Gastrocnemius medialis (tissue), 4 donors: ENCODE data around the gene EIF1AD. TPM values are rescaled to one million over a fixed set of nuclear protein-coding genes. Genes with fewer than 3 reads are reported as not detected.
"Not testable (repeated sequence)": the region's sequence is repeated elsewhere in the genome, so short reads cannot be mapped to it uniquely, and the experiment has no call there.

ENCODE experiments used
- ATAC-seq, 2 donors: fragments of 150-250 bp; one replicate each; pipeline ENCODE4 v1.9.1; 2016
- DNase-seq, 2 donors: peaks; one replicate each; pipeline ENCODE4 v3.0.0-alpha.2; 2019
- H3K27ac ChIP-seq, 4 donors: fragments of 200-600 bp; sonication (generic); 1 replicate in 1 of 4; 2 replicates in 3 of 4; pipeline ENCODE4 v1.5.1; 2016 to 2018; ENCODE audit warnings: mild to moderate bottlenecking in 2 of 4, moderate library complexity in 1 of 4
- H3K27me3 ChIP-seq, 3 donors: fragments of 200-600 bp; sonication (generic) in 2 of 3; 1 replicate in 1 of 3; 2 replicates in 2 of 3; pipeline versions ENCODE4 v1.5.1 to v1.6.0; 2016 to 2019; ENCODE audit warnings: mild to moderate bottlenecking in 1 of 3, moderate library complexity in 1 of 3
- H3K36me3 ChIP-seq, 2 donors: fragments of 200-600 bp; sonication (generic) in 1 of 2; one replicate each; pipeline ENCODE4 v1.5.1; 2017 to 2018
- H3K4me1 ChIP-seq, 2 donors: fragments of 200-600 bp; sonication (generic) in 1 of 2; one replicate each; pipeline ENCODE4 v1.5.1; 2016 to 2017; ENCODE audit warnings: mild to moderate bottlenecking in 2 of 2
- H3K4me3 ChIP-seq, 4 donors: fragments of 200-600 bp; sonication (generic) in 3 of 4; 1 replicate in 1 of 4; 2 replicates in 3 of 4; pipeline ENCODE4 v1.5.1; 2016 to 2019; ENCODE audit warnings: mild to moderate bottlenecking in 2 of 4
- H3K9me3 ChIP-seq, 3 donors: fragments of 200-600 bp; sonication (generic) in 2 of 3; 1 replicate in 1 of 3; 2 replicates in 2 of 3; pipeline ENCODE4 v1.5.1; 2016 to 2019
- CTCF ChIP-seq, 5 experiments: fragments of 450-650 bp in 3 of 5; fragments of 200-600 bp in 2 of 5; sonication (generic) in 2 of 5; IDR thresholded peaks in 4 of 5; conservative IDR thresholded peaks in 1 of 5; 1 replicate in 4 of 5; 2 replicates in 1 of 5; pipeline ENCODE4 v1.5.1; 2016 to 2019; ENCODE audit warnings: antibody characterized with exemption in 5 of 5, mild to moderate bottlenecking in 3 of 5, moderate library complexity in 3 of 5
- POLR2A ChIP-seq, 2 donors: fragments of 450-650 bp; IDR thresholded peaks; one replicate each; pipeline ENCODE4 v1.6.1; 2017; ENCODE audit warnings: antibody characterized with exemption in 2 of 2, mild to moderate bottlenecking in 2 of 2, moderate library complexity in 2 of 2
- in situ Hi-C, 4 donors: fragments of 200-750 bp; cut with MboI; loops; one replicate each; pipeline versions ENCODE4 v1.15.0 to v1.8.0; 2017; ENCODE audit warnings: low sequenced_read_pairs in 4 of 4
- intact Hi-C: fragments of 100-400 bp; cut with DNase I; formaldehyde crosslinking; loops from one replicate; pipeline ENCODE4 v1.15.1; 2023; ENCODE audit warnings: low total_unique reads
- total RNA-seq, 4 donors: library from RNA; depleted of rRNA; stranded (reverse); fragments of >200 nt; gene quantifications; one replicate each; pipeline versions ENCODE4 v1.1.0 to v1.2.3, GENCODE V29; 2016

Gene EIF1AD
- total RNA-seq, 4 donors from 2014 or later: 29.3 to 39.8 (median 35.4) TPM

- no peaks in the 10 kb centered on the region for H3K4me1 ChIP-seq
- H3K36me3 ChIP-seq: no peaks in the 10 kb centered on the region
- H3K27ac ChIP-seq: no peak overlapping the region
- DNase-seq: no peak
- H3K27me3 ChIP-seq: peaks cover 0 to 3% (median 0%) of the 10 kb centered on the region in 3 donors
- H3K4me3 ChIP-seq: no peak overlapping the region
- intact Hi-C loops: no loop called here
- in situ Hi-C loops: no loop called here
- ATAC-seq: no peak
- TF ChIP-seq POLR2A (IDR thresholded peaks at IDR 0.05) (no peak), CTCF (IDR thresholded peaks at IDR 0.05 in 4 of 5, conservative IDR thresholded peaks at IDR 0.05 in 1 of 5) (no peak)
- H3K9me3 ChIP-seq: no peaks in the 10 kb centered on the region
Measured at GRCh38 chr11:65954771-65955170, 47.2 kb downstream of the EIF1AD start.

- intact Hi-C loops (no loop called here), in situ Hi-C loops (no loop called here)
- ATAC-seq: no peak
- DNase-seq: no peak
- Histone ChIP-seq H3K4me3 (no peak overlapping the region), H3K36me3 (no peaks in the 10 kb centered on the region), H3K4me1 (no peaks in the 10 kb centered on the region), H3K27me3 (peaks cover 0 to 3% (median 0%) of the 10 kb centered on the region in 3 donors), H3K27ac (no peak overlapping the region), H3K9me3 (no peaks in the 10 kb centered on the region)
- TF ChIP-seq CTCF (IDR thresholded peaks at IDR 0.05 in 4 of 5, conservative IDR thresholded peaks at IDR 0.05 in 1 of 5) (no peak), POLR2A (IDR thresholded peaks at IDR 0.05) (no peak)
Measured at GRCh38 chr11:65953471-65953870, 48.5 kb downstream of the EIF1AD start.

GRCh38 chr11:65952052-65952521 is 49.9 kb downstream of the EIF1AD start:
- no peaks in the 10 kb centered on the region for H3K36me3 ChIP-seq

GRCh38 chr11:65951641-65952040 is 50.3 kb downstream of the EIF1AD start:
- H3K27ac ChIP-seq, ATAC-seq, H3K9me3 ChIP-seq, intact Hi-C loops, H3K4me3 ChIP-seq, H3K27me3 ChIP-seq, DNase-seq, H3K4me1 ChIP-seq, in situ Hi-C loops, H3K36me3 ChIP-seq: not testable (repeated sequence)

More at GRCh38 chr11:65952052-65952521, 49.9 kb downstream of the EIF1AD start:
- ATAC-seq (no peak), DNase-seq (no peak)
- in situ Hi-C loops (no loop called here), intact Hi-C loops (no loop called here)
- Histone ChIP-seq H3K27ac (no peak overlapping the region), H3K4me3 (no peak overlapping the region), H3K27me3 (peaks cover 0 to 3% (median 0%) of the 10 kb centered on the region in 3 donors), H3K4me1 (no peaks in the 10 kb centered on the region), H3K9me3 (no peaks in the 10 kb centered on the region)
- TF ChIP-seq POLR2A (IDR thresholded peaks at IDR 0.05): no peak
- TF ChIP-seq CTCF (IDR thresholded peaks at IDR 0.05 in 4 of 5, conservative IDR thresholded peaks at IDR 0.05 in 1 of 5): no peak

- H3K36me3 ChIP-seq, H3K9me3 ChIP-seq, H3K27me3 ChIP-seq, ATAC-seq, DNase-seq, in situ Hi-C loops, H3K4me1 ChIP-seq, intact Hi-C loops, H3K27ac ChIP-seq, H3K4me3 ChIP-seq: not testable (repeated sequence)
Measured at GRCh38 chr11:65950711-65951110, 51.2 kb downstream of the EIF1AD start.

- no peaks in the 10 kb centered on the region for H3K36me3 ChIP-seq
- in situ Hi-C loops: no loop called here
- no peaks in the 10 kb centered on the region for H3K27me3 ChIP-seq
- no peaks in the 10 kb centered on the region for H3K9me3 ChIP-seq
- intact Hi-C loops: no loop called here
- H3K4me1 ChIP-seq: no peaks in the 10 kb centered on the region
- no peak overlapping the region for H3K27ac ChIP-seq
- H3K4me3 ChIP-seq: no peak overlapping the region
- ATAC-seq: no peak
- no peak for TF ChIP-seq POLR2A (IDR thresholded peaks at IDR 0.05)
- no peak for TF ChIP-seq CTCF (IDR thresholded peaks at IDR 0.05 in 4 of 5, conservative IDR thresholded peaks at IDR 0.05 in 1 of 5)
- no peak for DNase-seq
Measured at GRCh38 chr11:65947603-65948125, 54.3 kb downstream of the EIF1AD start.
